NCI-H2196 (cell line): ENCODE measurements around the gene PRDM5.
"Not testable (repeated sequence)": the region's sequence is repeated elsewhere in the genome, so short reads cannot be mapped to it uniquely, and the experiment has no call there.

Experiments used
- DNase-seq: peaks from one replicate; lab custom pipeline; 2025; ENCODE audit not compliant: unreplicated experiment; lab: John Stamatoyannopoulos, UW

PRDM5 gene

DNA sequence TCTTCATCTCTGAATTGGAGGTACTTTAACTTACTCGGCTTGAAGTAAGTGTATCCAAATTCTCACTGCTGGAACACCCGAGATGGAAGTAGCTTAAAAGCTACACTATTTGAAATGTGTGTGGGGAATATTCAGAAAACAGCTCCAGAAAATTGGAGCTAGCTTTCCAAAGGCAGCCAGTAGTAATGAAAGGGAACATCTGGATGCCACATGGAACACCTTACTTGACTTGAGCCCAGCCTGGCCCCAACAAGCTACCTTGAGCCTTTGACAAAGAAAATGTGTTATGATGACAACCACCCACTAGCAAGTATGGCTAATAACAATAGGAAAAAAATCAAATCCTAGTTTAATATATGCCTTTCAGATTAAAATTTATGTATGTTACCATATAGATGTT is 161.5 kb downstream of the PRDM5 start:
- DNase-seq = no peak

- DNase-seq = no peak
These were observed 162.5 kb downstream of the PRDM5 start for GRCh38 chr4:120760047-120760446.

- no peak for DNase-seq
These were observed 166.7 kb downstream of the PRDM5 start for GRCh38 chr4:120755864-120756263.

DNA sequence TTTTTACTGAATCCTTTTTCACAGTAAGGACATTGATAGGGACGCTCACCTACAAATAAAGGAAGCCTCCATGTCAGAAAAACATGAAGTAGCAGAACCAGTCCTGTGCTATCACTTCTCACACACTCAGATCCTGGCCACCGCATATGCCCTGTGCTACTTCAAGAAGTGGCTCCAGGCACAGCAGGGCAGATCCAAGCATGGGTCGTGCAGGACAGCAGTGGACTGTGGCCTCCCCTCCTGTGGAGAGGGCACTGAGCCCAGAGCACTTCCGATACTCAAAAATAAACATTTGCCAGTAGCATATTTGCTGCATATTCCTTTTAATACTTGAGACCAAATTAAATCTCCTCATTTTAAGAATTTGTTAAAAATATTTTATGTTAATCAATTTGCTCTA is 167.9 kb downstream of the PRDM5 start:
- DNase-seq = no peak

GRCh38 chr4:120753854-120754253 is 168.7 kb downstream of the PRDM5 start:
- no peak for DNase-seq

DNA sequence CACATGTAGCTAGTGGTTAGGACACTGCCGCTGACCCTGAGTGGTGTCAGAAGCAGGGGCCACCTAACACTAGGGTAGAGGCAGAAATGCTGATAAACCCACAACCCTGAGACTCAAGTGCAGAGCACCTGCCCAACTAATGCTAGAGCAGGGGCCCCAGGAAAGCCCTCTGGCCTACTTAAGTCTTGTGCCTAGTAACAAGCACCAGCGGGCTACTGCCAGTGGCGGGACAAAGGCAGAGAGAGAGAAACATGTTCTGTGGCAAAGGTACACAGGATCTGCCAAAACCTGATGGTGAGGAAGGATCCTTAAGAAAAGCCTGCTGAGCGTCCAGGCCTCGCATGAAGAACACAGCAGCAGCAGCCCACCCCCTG is 172.4 kb downstream of the PRDM5 start:
- DNase-seq = no peak

- DNase-seq = peak; percentile 56
These were observed 172.9 kb downstream of the PRDM5 start for GRCh38 chr4:120749445-120750151.

GRCh38 chr4:120741636-120742035 is 180.9 kb downstream of the PRDM5 start:
- not testable (repeated sequence) for DNase-seq

- no peak for DNase-seq
These were observed 186.2 kb downstream of the PRDM5 start for GRCh38 chr4:120736312-120736711.

- no peak for DNase-seq
These were observed 188.6 kb downstream of the PRDM5 start for GRCh38 chr4:120733968-120734367.

DNA sequence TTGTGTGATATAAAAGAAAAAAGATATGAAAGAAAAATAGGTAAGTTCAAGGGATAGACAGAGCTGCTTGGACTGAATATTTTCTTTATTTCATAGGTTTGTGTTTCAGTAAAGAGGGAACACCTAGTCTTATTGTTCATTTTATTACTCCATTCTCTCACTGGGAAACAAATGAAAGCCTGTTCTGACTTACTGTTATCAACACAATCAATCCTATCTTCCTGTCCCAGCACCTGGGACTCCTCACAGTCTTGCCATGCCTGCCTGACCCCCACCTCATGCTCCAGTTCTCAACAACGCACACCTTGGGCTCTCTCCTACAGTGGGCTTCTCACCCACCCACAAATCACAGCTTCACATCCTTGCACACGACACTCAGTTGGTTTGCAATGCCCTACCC is 189.5 kb downstream of the PRDM5 start:
- DNase-seq = no peak

DNA sequence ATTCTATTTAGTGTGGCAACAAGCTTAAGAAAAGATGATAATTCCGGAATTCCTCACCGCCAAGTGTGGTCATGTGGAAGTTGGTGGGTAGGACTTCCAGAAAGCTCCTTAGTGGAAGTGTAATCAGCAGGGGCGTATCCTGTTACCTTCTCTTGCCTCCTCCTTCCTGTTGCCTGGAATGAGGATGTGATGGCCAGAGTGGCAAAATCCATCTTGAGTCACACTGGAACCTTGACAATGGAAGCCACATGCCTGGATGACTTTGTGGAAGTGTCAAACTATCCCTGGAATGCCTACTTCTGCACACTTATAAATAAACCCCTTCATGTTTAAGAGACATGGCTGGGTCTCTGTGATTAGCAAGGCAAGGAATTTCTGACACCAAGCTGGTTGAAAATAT is 191.0 kb downstream of the PRDM5 start:
- no peak for DNase-seq

DNA sequence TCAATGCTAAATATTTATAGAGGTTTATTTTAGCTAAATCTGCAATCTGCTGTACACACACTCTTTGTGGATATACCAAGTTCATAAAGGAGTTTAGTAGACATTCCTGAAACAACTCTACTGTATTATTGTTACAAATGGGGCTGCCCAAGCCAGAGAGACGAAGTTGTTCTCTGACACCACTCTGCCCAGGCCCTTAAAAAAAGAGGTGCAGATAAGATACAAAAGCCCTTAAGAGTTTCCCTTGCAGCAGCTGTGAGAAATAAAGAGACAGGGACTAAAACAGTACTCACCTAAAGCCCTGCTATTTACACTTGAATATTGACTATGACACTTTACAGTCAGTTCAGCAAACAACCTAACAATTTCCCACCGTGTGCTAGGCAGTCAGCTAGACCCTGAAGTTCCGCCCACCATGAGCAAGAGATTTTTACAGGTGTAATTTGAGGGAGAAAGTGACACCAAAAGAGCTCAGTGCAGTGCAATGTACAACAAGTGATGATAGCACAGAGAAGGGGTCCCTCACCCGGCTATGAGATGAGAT is 191.7 kb downstream of the PRDM5 start:
- DNase-seq = no peak

DNA sequence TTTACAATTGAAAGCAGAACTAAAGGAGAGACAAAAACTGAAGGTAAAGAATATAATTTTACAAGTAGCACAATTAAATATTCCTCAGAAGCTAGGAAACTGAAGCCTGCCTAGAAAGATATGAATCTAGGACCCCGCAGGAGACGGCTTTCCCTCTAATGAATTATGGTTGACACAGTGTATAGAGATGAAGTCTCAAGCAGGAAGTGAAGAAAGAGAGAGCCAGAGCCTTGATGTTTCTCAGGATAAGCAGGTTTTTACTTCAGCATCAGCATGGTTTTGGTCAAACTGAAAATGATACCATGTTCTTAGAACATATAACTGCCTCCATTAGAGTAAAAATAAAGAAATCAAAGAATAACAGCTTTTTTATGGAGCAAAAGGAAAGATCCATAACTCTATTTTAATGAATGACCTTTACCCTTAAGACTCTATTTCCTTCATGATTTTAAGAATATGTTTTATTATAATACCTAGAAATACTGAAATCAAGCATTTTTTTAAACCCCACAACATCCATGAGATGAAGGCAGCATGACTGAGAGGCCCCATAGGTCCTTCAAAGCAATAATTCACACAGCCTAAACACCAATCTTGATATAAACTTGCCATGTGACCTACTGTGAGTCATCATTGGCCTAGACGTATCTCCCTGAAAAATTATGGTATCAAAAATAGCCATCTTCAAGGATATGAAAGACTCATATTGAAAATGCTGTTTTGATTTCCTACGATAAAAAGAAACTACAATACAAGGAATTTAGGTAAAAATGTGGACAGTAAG is 193.4 kb downstream of the PRDM5 start:
- DNase-seq = no peak

- DNase-seq = no peak
These were observed 196.6 kb downstream of the PRDM5 start for GRCh38 chr4:120725639-120726580.

DNA sequence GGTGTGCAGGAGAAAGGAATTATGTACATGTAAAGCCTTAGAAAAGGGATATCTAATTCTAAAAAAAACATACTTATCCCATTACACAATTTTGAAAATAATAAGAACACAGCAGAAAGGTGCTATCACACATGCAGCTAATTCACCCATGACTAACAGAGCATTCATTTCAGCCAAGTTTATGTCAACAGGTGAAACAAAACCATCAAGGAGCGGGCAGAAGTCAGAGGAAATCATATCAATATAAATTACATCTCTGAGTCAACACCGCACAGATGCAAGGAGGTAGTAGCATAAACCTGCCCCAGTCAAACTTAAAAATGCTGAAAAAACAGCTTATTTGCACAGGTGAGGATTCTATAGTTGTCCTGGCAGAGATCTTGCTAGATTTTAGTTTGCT is 197.9 kb downstream of the PRDM5 start:
- no peak for DNase-seq

DNA sequence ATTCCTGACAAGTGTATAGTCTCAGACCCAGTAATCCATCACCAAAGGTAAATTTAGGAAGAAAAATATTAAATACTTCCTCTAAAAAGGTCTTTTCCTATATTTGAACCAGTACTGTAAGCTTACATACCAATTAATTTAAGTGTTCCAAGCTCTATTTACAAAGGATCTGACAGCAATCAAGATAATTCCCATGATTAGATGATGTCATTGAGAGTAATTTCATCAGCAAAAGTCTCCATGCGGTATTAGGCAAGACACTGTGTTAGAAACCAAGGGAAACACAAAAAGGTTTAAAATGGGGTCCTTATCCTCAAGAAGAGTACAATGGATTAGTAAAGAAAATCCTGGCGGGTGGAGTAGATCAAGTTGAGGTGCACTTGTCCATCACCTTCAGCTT is 198.5 kb downstream of the PRDM5 start:
- DNase-seq = no peak

- DNase-seq = no peak
These were observed 199.4 kb downstream of the PRDM5 start for GRCh38 chr4:120723105-120723504.

DNA sequence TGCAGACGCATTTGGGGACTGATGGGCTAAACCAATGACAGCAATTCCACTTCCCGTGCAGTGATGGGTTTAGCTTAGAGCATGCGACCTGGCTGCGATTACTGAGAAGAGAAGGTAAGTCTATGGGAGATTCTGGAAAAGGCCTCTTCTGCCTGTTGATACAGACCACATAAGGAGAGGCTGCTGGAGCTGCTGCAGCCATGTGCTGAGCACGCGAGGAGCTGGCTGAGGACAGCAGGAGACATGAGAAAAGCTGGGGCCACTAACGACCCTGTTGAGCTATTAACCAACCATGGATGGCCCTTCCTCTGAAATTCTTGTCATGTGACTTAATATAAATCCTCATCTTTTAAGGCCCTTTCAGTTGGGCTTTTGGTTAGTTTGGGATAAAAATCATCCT is 199.9 kb downstream of the PRDM5 start:
- DNase-seq = no peak

DNA sequence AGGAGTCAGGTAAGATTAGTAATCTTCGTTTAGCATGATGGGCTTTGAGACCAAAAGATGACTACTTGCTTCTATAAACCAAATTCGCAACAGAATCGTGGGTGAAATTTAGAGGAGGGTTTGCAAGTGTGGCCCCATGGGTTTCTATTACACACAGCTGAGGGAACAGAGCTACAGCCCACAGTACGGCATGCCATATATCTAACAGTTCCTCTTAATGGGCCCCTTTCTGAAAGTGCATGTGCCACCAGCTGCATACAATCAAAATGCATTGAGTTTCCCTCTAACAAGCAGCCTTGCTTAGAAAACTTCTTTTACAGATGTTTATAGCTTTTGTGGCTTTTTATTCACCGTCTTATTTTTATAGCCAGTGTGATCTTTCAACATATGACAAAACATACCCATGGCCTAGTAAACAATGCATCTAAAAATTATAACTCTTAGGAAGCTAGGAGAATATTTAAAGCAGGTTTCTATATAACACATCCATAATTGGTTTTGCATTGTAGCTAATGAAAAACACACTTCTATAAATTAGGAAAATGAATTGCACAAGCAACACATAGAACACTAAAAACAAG is 202.1 kb downstream of the PRDM5 start:
- no peak for DNase-seq

- no peak for DNase-seq
These were observed 203.5 kb downstream of the PRDM5 start for GRCh38 chr4:120718979-120719566.
